H1 (cell line): ENCODE measurements around the gene LIMK1. TPM values are rescaled to one million over a fixed set of nuclear protein-coding genes. Genes with fewer than 3 reads are reported as not detected.

Source experiments
- CTCF ChIA-PET: fragments of 300-600 bp; sonication (Branson Sonifier 250); formaldehyde crosslinking; loops from one replicate; lab custom pipeline; 2021; ENCODE audit not compliant: partially characterized antibody; lab: Charles Lee
- POLR2A ChIA-PET: fragments of 300-600 bp; sonication (Branson Sonifier 250); formaldehyde crosslinking; loops from one replicate; lab custom pipeline; 2021; ENCODE audit warnings: inconsistent platforms; ENCODE audit not compliant: partially characterized antibody; lab: Charles Lee
- DNase-seq, 2 experiments: peaks; one replicate each; pipeline versions ENCODE4 v3.0.0 to v3.0.0-alpha.2; 2010 to 2022; ENCODE audit warnings: low spot score in 2 of 2, low read depth in 1 of 2, mixed read lengths in 1 of 2
- FAIRE-seq: peaks from 2 replicates; lab custom pipeline; 2011; peaks lifted over from hg19 to GRCh38; lab: Jason Lieb, UNC
- H2AFZ ChIP-seq: 2 replicates; pipeline ENCODE4 v1.8.1; 2012; ENCODE audit warnings: low read length, inconsistent platforms
- H2AK5ac ChIP-seq: 2 replicates; pipeline ENCODE4 v1.6.1; 2013; ENCODE audit warnings: low read depth, low read length
- H2BK120ac ChIP-seq: replicated peaks from 2 replicates; pipeline ENCODE3; 2013; ENCODE audit warnings: low read depth, low read length, inconsistent platforms
- H2BK12ac ChIP-seq: 2 replicates; pipeline ENCODE4 v1.6.1; 2013; ENCODE audit warnings: low read depth, low read length
- H2BK15ac ChIP-seq: 2 replicates; pipeline ENCODE4 v1.6.1; 2013; ENCODE audit warnings: low read length
- H2BK20ac ChIP-seq: 2 replicates; pipeline ENCODE4 v1.6.1; 2013; ENCODE audit warnings: low read length
- H2BK5ac ChIP-seq: 2 replicates; pipeline ENCODE4 v1.6.1; 2013; ENCODE audit warnings: low read depth, low read length
- H3K14ac ChIP-seq: 2 replicates; pipeline ENCODE4 v1.6.1; 2013; ENCODE audit warnings: inconsistent platforms; ENCODE audit not compliant: insufficient read length
- H3K18ac ChIP-seq: 2 replicates; pipeline ENCODE4 v1.6.1; 2013; ENCODE audit warnings: low read length; ENCODE audit errors: extremely low read depth
- H3K23ac ChIP-seq: 2 replicates; pipeline ENCODE4 v1.6.1; 2013; ENCODE audit warnings: inconsistent platforms; ENCODE audit not compliant: insufficient read length
- H3K23me2 ChIP-seq: 2 replicates; pipeline ENCODE4 v1.6.1; 2013; ENCODE audit warnings: low read depth, low read length
- H3K27ac ChIP-seq: 2 replicates; pipeline ENCODE4 v1.6.1; 2011; ENCODE audit warnings: low read depth, low read length, inconsistent platforms
- H3K27me3 ChIP-seq, 4 experiments: replicated peaks in 1 of 4; 1 replicate in 1 of 4; 2 replicates in 3 of 4; pipeline versions ENCODE4 v1.6.1 to v1.8.1; 2011 to 2013; ENCODE audit warnings: low read length in 3 of 4, mild to moderate bottlenecking in 3 of 4, inconsistent platforms in 2 of 4, mixed read lengths in 2 of 4, moderate library complexity in 1 of 4; ENCODE audit not compliant: control insufficient read depth in 3 of 4, insufficient read depth in 3 of 4; ENCODE audit errors: extremely low read depth in 1 of 4
- H3K36me3 ChIP-seq, 4 experiments: 2 replicates each; pipeline versions ENCODE4 v1.6.1 to v1.8.1; 2011 to 2013; ENCODE audit warnings: mild to moderate bottlenecking in 4 of 4, low read length in 3 of 4, moderate library complexity in 2 of 4, control low read depth in 1 of 4, inconsistent platforms in 1 of 4; ENCODE audit not compliant: insufficient read depth in 4 of 4, control insufficient read depth in 2 of 4
- H3K4ac ChIP-seq: replicated peaks from 2 replicates; pipeline ENCODE3; 2013; ENCODE audit warnings: low read length, low read depth, mixed read lengths, inconsistent platforms; ENCODE audit not compliant: insufficient read length
- H3K4me1 ChIP-seq, 4 experiments: replicated peaks in 1 of 4; 1 replicate in 1 of 4; 2 replicates in 3 of 4; pipeline versions ENCODE4 v1.6.1 to v1.8.1; 2011 to 2013; ENCODE audit warnings: low read length in 3 of 4, inconsistent platforms in 2 of 4, mixed read lengths in 1 of 4; ENCODE audit not compliant: insufficient read depth in 4 of 4, control insufficient read depth in 3 of 4
- H3K4me2 ChIP-seq, 2 experiments: 2 replicates each; pipeline versions ENCODE4 v1.6.1 to v1.8.1; 2011 to 2013; ENCODE audit warnings: low read depth in 2 of 2, low read length in 2 of 2, control low read depth in 1 of 2, inconsistent platforms in 1 of 2, mild to moderate bottlenecking in 1 of 2; ENCODE audit not compliant: insufficient read depth in 1 of 2
- H3K4me3 ChIP-seq, 4 experiments: fragments of 200-600, 300-600 bp in 1 of 4; sonication (generic), shearing (Covaris generic), sonication (Bioruptor Twin) in 1 of 4; 2 replicates each; pipeline versions ENCODE4 v1.5.1 to v1.8.1; 2011 to 2016; ENCODE audit warnings: low read length in 4 of 4, low read depth in 3 of 4, control low read depth in 2 of 4, inconsistent platforms in 2 of 4, mild to moderate bottlenecking in 2 of 4, mixed read lengths in 1 of 4, moderate library complexity in 1 of 4; ENCODE audit not compliant: insufficient read depth in 2 of 4; ENCODE audit errors: extremely low read depth in 1 of 4
- H3K56ac ChIP-seq: replicated peaks from 2 replicates; pipeline ENCODE3; 2013; ENCODE audit warnings: low read depth, mild to moderate bottlenecking, mixed read lengths, low read length, inconsistent platforms; ENCODE audit not compliant: insufficient read length
- H3K79me1 ChIP-seq: 2 replicates; pipeline ENCODE4 v1.6.1; 2013; ENCODE audit warnings: low read depth, low read length, control low read depth
- H3K79me2 ChIP-seq, 2 experiments: 2 replicates each; pipeline versions ENCODE4 v1.6.1 to v1.8.1; 2012 to 2013; ENCODE audit warnings: low read length in 2 of 2, mild to moderate bottlenecking in 2 of 2, inconsistent platforms in 1 of 2; ENCODE audit not compliant: insufficient read depth in 2 of 2, control insufficient read depth in 1 of 2
- H3K9ac ChIP-seq, 4 experiments: replicated peaks in 1 of 4; 1 replicate in 1 of 4; 2 replicates in 3 of 4; pipeline versions ENCODE4 v1.6.1 to v1.8.1; 2011 to 2013; ENCODE audit warnings: low read depth in 3 of 4, low read length in 3 of 4, control low read depth in 2 of 4, mild to moderate bottlenecking in 2 of 4, moderate library complexity in 2 of 4, inconsistent platforms in 1 of 4; ENCODE audit errors: extremely low read depth in 1 of 4
- H3K9me3 ChIP-seq, 2 experiments: 2 replicates each; pipeline versions ENCODE4 v1.6.1 to v1.8.1; 2012 to 2013; ENCODE audit warnings: mild to moderate bottlenecking in 2 of 2, moderate library complexity in 2 of 2, control low read depth in 1 of 2, inconsistent platforms in 1 of 2, low read depth in 1 of 2, low read length in 1 of 2, mixed read lengths in 1 of 2; ENCODE audit not compliant: insufficient read depth in 2 of 2
- H4K20me1 ChIP-seq, 2 experiments: replicated peaks in 1 of 2; 2 replicates each; pipeline versions ENCODE3 to v1.8.1; 2011 to 2013; ENCODE audit warnings: inconsistent platforms in 2 of 2, low read length in 2 of 2, mild to moderate bottlenecking in 1 of 2; ENCODE audit not compliant: insufficient read depth in 2 of 2, control insufficient read depth in 1 of 2
- H4K5ac ChIP-seq: 2 replicates; pipeline ENCODE4 v1.6.1; 2013; ENCODE audit warnings: low read length, low read depth, mixed read lengths, inconsistent platforms; ENCODE audit not compliant: insufficient read length
- H4K8ac ChIP-seq: 2 replicates; pipeline ENCODE4 v1.8.0; 2013; ENCODE audit warnings: mild to moderate bottlenecking, moderate library complexity, low read length, inconsistent platforms; ENCODE audit not compliant: insufficient read depth; ENCODE audit errors: extremely low read depth
- H4K91ac ChIP-seq: replicated peaks from 2 replicates; pipeline ENCODE3; 2013; ENCODE audit warnings: low read length, mixed read lengths, inconsistent platforms; ENCODE audit not compliant: insufficient read length
- CHD1 ChIP-seq: IDR thresholded peaks from 2 replicates; pipeline ENCODE4 v1.6.1; 2012; ENCODE audit warnings: low read depth, low read length, improper control_type of control experiment
- CHD2 ChIP-seq: IDR thresholded peaks from 2 replicates; pipeline ENCODE4 v1.6.1; 2012; ENCODE audit warnings: low read length, improper control_type of control experiment
- CREB1 ChIP-seq: IDR thresholded peaks from 2 replicates; pipeline ENCODE4 v1.6.1; 2012; ENCODE audit warnings: inconsistent platforms
- CTBP2 ChIP-seq: IDR thresholded peaks from 2 replicates; pipeline ENCODE4 v1.7.0; 2011; ENCODE audit warnings: borderline replicate concordance, mild to moderate bottlenecking, moderate library complexity, mixed read lengths, low read length; ENCODE audit not compliant: insufficient read depth, insufficient read length
- GTF2F1 ChIP-seq: IDR thresholded peaks from 2 replicates; pipeline ENCODE4 v1.6.1; 2012; ENCODE audit warnings: low read depth, low read length, improper control_type of control experiment, borderline replicate concordance
- HDAC2 ChIP-seq, 2 experiments: fragments of 300-600 bp in 1 of 2; sonication (generic) in 1 of 2; IDR thresholded peaks; 2 replicates each; pipeline ENCODE4 v1.6.1; 2011 to 2012; ENCODE audit warnings: low read depth in 2 of 2, low read length in 2 of 2, mild to moderate bottlenecking in 2 of 2, moderate library complexity in 2 of 2, borderline replicate concordance in 1 of 2, inconsistent platforms in 1 of 2
- POLR2A ChIP-seq, 2 experiments: IDR thresholded peaks; 1 replicate in 1 of 2; 2 replicates in 1 of 2; pipeline ENCODE4 v1.6.1; 2011; ENCODE audit warnings: low read depth in 2 of 2, low read length in 2 of 2, mild to moderate bottlenecking in 2 of 2; ENCODE audit errors: control extremely low read depth in 1 of 2
- RFX5 ChIP-seq: IDR thresholded peaks from 2 replicates; pipeline ENCODE4 v1.6.1; 2011; ENCODE audit warnings: low read depth, low read length, improper control_type of control experiment, borderline replicate concordance
- TAF1 ChIP-seq: IDR thresholded peaks from 2 replicates; pipeline ENCODE4 v1.6.1; 2011; ENCODE audit warnings: mild to moderate bottlenecking, low read depth, low read length
- WGBS, 2 experiments: shearing (Covaris generic) in 1 of 2; methylation state at CpG; one replicate each; pipeline versions ENCODE4 v1.1.6 to v1.1.7; 2013 to 2015; ENCODE audit warnings: low lambda C conversion rate in 2 of 2, mixed read lengths in 2 of 2, inconsistent platforms in 1 of 2, low coverage in 1 of 2, missing lambda C conversion rate in 1 of 2; ENCODE audit not compliant: insufficient replicate concordance in 2 of 2, insufficient coverage in 1 of 2, insufficient read length in 1 of 2; ENCODE audit errors: extremely low coverage in 1 of 2, missing lambda C conversion rate in 1 of 2; 5-methylcytosine and 5-hydroxymethylcytosine counted together
- polyA plus RNA-seq, 7 experiments: library from polyadenylated mRNA; depleted of rRNA in 3 of 7; stranded (reverse) in 5 of 7; unstranded in 2 of 7; fragments of >200 nt in 5 of 7; fragments of 200-250 nt in 2 of 7; gene quantifications; 1 replicate in 5 of 7; 2 replicates in 1 of 7; 4 replicates in 1 of 7; pipeline versions ENCODE4 v1.2.1 to v1.2.3, GENCODE V29; 2011 to 2013; ENCODE audit warnings: missing spikeins in 2 of 7, mixed read lengths in 2 of 7
- total RNA-seq: library from RNA; stranded (reverse); fragmentation: NEBNext Ultra II Directional; extraction: Animal tissue kit (Norgen Biotek cat#: 25700); gene quantifications from 2 replicates; pipeline ENCODE4 v1.2.1, GENCODE V29; 2021
- TF ChIP-seq, protein P1 (sequence below): IDR thresholded peaks from 2 replicates; pipeline ENCODE4 v1.6.1; 2011; ENCODE audit warnings: low read depth, mild to moderate bottlenecking, low read length; ENCODE audit not compliant: insufficient read depth
- TF ChIP-seq, protein P2 (sequence below): IDR thresholded peaks from 2 replicates; pipeline ENCODE4 v1.6.1; 2012; ENCODE audit warnings: inconsistent platforms

Gene LIMK1
- total and polyA plus RNA-seq, 2 of the 8 experiments (the other 6 are each of a cell fraction or from before 2014, with no cell fraction given): 93.5 to 108 TPM

DNA sequence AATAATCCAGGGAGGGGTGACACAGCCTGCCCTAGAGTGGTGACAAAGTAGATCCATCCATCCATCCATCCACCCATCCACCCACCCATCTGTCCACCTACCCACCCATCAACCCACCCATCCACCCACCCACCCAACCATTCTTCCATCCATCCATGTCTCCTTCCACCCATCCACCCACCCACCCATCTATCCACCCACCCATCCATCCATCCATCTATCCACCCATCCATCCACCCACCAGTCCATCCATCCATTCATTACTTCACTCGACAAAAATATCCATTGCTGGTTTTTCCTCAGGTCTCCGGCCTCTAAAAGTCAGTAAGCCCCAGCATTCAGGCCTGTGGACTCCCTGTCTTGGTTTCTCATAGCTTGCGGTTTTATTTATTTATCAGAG lies 12.5 kb upstream of the LIMK1 start:
- H2AK5ac ChIP-seq: no peak overlapping the region
- no peak overlapping the region for H3K4me3 ChIP-seq
- H4K91ac ChIP-seq: no peak overlapping the region
- WGBS, 2 experiments: 100% methylated on average over 3 of the region's 3 CpGs; no CpG with 5 or more reads in 1 of the 2 experiments
- no peak overlapping the region for H2BK120ac ChIP-seq
- H2BK5ac ChIP-seq: no peak overlapping the region
- H2BK20ac ChIP-seq: no peak overlapping the region
- FAIRE-seq (no peak), DNase-seq (no peak)
- no peaks in the 10 kb centered on the region for H3K36me3 ChIP-seq
- H3K14ac ChIP-seq: no peak overlapping the region
- H3K79me1 ChIP-seq: no peaks in the 10 kb centered on the region
- no peak overlapping the region for H3K23ac ChIP-seq
- no peak overlapping the region for H3K27ac ChIP-seq
- no peak overlapping the region for H2AFZ ChIP-seq
- H3K4me2 ChIP-seq: no peak overlapping the region
- no peaks in the 10 kb centered on the region for H3K27me3 ChIP-seq
- no peaks in the 10 kb centered on the region for H3K79me2 ChIP-seq
- H2BK15ac ChIP-seq: no peak overlapping the region
- no peak overlapping the region for H3K18ac ChIP-seq
- ChIA-PET POLR2A (interaction anchor here (0.5 kb wide), 1 partner anchor 67 kb away, joined by 3 read pairs; no protein-coding TSS in a partner anchor), CTCF (interaction anchor here (0.7 to 1.9 kb wide), 9 partner anchors 8 to 165 kb away, joined by 3 to 8 read pairs (median 3); no protein-coding TSS in a partner anchor)
- H3K23me2 ChIP-seq: peaks cover 2% of the 10 kb centered on the region; the same call in 1 of the 2 replicates
- no peak overlapping the region for H3K56ac ChIP-seq
- TF ChIP-seq CHD1 (no peak), GTF2F1 (no peak), HDAC2 (IDR thresholded peaks at IDR 0.05; ENCODE audit: borderline replicate concordance in 1 of 2, low read depth in 2 of 2, low read length in 2 of 2) (no peak), CHD2 (no peak), CREB1 (no peak), TAF1 (no peak), POLR2A (IDR thresholded peaks at IDR 0.05; ENCODE audit: control extremely low read depth in 1 of 2, low read depth in 2 of 2, low read length in 2 of 2) (no peak), CTBP2 (no peak), RFX5 (no peak)
- TF ChIP-seq, protein P1, sequence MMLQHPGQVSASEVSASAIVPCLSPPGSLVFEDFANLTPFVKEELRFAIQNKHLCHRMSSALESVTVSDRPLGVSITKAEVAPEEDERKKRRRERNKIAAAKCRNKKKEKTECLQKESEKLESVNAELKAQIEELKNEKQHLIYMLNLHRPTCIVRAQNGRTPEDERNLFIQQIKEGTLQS: no peak
- TF ChIP-seq, protein P2, sequence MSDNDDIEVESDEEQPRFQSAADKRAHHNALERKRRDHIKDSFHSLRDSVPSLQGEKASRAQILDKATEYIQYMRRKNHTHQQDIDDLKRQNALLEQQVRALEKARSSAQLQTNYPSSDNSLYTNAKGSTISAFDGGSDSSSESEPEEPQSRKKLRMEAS: no peak
- H3K9me3 ChIP-seq: no peaks in the 10 kb centered on the region
- H2BK12ac ChIP-seq: no peak overlapping the region
- H4K5ac ChIP-seq: no peak overlapping the region
- no peak overlapping the region for H4K8ac ChIP-seq
- peaks cover 0 to 6% (median under 1%) of the 10 kb centered on the region in 4 experiments; a peak in 2 of 7 replicates for H3K4me1 ChIP-seq
- no peak overlapping the region for H3K4ac ChIP-seq
- H3K9ac ChIP-seq: no peak overlapping the region
- no peaks in the 10 kb centered on the region for H4K20me1 ChIP-seq
